Memory B cell (primary cell): ENCODE data around the gene ACSL6.

Experiments used
- ATAC-seq: fragments of 150-1000 bp; cut with Tn5 transposase; 2 replicates; pipeline ENCODE4 v1.10.0; 2021; ENCODE audit warnings: low read depth, mild to moderate bottlenecking, moderate library complexity
- DNase-seq, 2 donors: peaks; one replicate each; pipeline ENCODE4 v3.0.0; 2022; ENCODE audit warnings: low spot score in 2 of 2
- H3K27ac Mint-ChIP-seq: one replicate; pipeline ENCODE4 v1.8.0; 2022; ENCODE audit warnings: mild to moderate bottlenecking, moderate library complexity, mixed read lengths
- H3K27me3 Mint-ChIP-seq: one replicate; pipeline ENCODE4 v1.8.0; 2022; ENCODE audit warnings: mixed read lengths
- H3K36me3 Mint-ChIP-seq: one replicate; pipeline ENCODE4 v1.8.0; 2022; ENCODE audit warnings: mild to moderate bottlenecking, mixed read lengths
- H3K4me1 Mint-ChIP-seq: one replicate; pipeline ENCODE4 v1.8.0; 2022; ENCODE audit warnings: mixed read lengths
- H3K4me3 Mint-ChIP-seq: one replicate; pipeline ENCODE4 v1.8.0; 2022; ENCODE audit warnings: mild to moderate bottlenecking, moderate library complexity, mixed read lengths
- H3K9me3 Mint-ChIP-seq: one replicate; pipeline ENCODE4 v1.8.0; 2022; ENCODE audit warnings: mixed read lengths

The ACSL6 gene

DNA sequence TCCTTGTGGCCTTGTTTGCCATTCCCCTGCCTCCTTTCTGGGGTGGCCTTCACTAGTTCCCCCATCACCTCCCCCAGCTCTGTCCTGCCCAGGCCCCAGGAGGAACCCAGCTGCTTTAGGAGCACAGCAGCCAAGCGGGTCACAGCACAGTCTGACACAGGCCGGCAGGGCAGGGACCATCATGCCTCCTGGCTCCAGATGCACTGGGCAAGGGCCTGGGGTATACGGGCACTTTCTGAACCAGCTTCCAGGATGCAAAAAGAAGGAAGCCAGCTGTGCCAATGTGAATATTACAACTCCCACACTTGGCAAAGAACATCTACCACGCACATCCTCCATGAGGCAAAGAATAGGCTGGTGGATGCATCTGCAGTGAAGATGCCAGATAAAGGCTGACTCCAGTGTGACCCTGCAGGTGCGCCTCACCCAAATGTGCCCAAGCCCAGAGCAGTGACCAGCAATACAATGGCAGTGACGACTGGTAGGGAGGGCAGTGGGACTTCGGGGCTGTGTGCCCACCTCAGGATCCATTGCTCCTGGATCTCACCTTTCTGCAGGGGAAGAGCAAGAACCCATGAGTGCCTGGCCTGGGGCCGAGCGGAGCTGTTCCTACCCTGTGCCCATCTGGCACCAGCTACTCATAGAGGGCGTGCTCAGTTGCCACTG is 42.7 kb upstream of the ACSL6 start:
- Mint-ChIP-seq H3K9me3 (no peaks in the 10 kb centered on the region), H3K36me3 (no peaks in the 10 kb centered on the region), H3K4me1 (no peaks in the 10 kb centered on the region), H3K4me3 (no peak overlapping the region), H3K27me3 (peaks cover 7% of the 10 kb centered on the region), H3K27ac (no peak overlapping the region)
- peak in 1 of 2 donors; percentile 6 for DNase-seq
- no peak for ATAC-seq

DNA sequence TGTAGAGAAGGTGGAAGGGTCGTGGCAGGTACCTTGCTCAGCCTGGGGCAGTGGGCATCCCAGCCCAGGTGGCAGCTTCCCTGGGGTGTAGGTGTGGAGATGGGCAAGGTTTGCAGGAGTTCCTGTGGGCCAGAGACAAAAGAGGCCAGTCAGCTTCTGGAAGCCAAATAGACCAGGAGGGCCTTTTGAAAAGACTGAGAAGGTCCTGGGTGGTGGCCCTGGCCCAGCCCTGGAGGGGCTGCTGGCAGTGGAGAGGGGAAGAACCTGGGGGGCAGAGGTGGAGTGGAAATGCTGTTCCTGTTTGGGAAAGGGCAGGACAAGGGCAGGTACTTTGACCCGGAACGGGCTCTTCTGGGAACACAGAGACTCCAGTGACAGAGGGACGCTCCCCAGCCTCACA is 42.0 kb upstream of the ACSL6 start:
- ATAC-seq, result no peak

DNA sequence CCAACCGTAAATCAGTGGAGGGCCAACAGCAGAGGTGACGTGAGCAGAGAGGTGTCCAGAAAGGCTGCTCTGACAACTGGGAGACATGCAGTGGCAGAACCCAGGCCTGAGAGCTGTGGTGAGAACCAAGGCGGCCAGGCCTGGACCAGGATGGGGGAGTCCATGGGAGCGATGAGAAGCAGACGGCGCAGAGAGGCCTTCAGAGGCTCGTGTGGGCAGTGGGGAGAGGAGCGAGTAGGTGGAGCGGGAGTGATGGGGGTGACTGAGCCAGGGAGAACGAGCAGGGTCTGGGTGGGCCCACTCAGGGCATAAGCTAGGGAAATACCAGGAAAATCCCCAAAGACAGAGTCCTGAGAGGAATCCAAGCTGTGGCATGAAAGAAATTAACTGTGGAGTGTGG is 41.1 kb upstream of the ACSL6 start:
- no peak for DNase-seq

More for the DNA sequence above, 42.0 kb upstream of the ACSL6 start:
- H3K4me3 Mint-ChIP-seq, result no peak overlapping the region
- H3K27ac Mint-ChIP-seq, result no peak overlapping the region
- H3K4me1 Mint-ChIP-seq, result no peaks in the 10 kb centered on the region
- no peaks in the 10 kb centered on the region for H3K36me3 Mint-ChIP-seq
- peaks cover 7% of the 10 kb centered on the region for H3K27me3 Mint-ChIP-seq
- DNase-seq, result peak in 1 of 2 donors; percentile 8
- H3K9me3 Mint-ChIP-seq, result no peaks in the 10 kb centered on the region

GRCh38 chr5:132050661-132051552 is 39.4 kb upstream of the ACSL6 start:
- Mint-ChIP-seq H3K36me3 (no peaks in the 10 kb centered on the region), H3K4me3 (no peak overlapping the region), H3K27ac (no peak overlapping the region), H3K27me3 (peaks cover 5% of the 10 kb centered on the region), H3K4me1 (no peaks in the 10 kb centered on the region), H3K9me3 (no peaks in the 10 kb centered on the region)
- ATAC-seq (no peak), DNase-seq (peak in 1 of 2 donors; percentile 6)

More for the DNA sequence above, 41.1 kb upstream of the ACSL6 start:
- Mint-ChIP-seq H3K4me3 (no peak overlapping the region), H3K36me3 (no peaks in the 10 kb centered on the region), H3K4me1 (no peaks in the 10 kb centered on the region), H3K9me3 (no peaks in the 10 kb centered on the region), H3K27me3 (peaks cover 7% of the 10 kb centered on the region), H3K27ac (no peak overlapping the region)
- no peak for ATAC-seq

DNA sequence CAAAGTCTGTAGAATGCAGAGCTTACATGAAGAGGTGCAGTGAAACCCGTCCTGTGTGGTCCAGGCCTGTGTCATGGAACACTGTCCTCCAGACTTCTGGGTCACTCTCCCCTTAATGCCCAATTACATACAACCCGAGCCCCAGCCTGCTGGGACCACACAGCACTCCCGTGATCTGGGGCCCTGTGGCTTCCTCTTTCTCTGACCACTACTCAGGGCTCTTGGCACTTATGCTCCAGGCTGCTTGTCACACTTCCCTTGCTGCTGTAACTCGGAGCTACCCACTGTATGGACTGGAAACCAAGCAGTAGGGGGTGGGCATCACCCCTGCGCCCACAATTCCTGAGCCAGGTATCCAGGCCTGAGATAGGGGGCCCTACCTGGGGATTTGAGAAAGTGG is 38.7 kb upstream of the ACSL6 start:
- Mint-ChIP-seq H3K9me3 (no peaks in the 10 kb centered on the region), H3K4me1 (no peaks in the 10 kb centered on the region), H3K4me3 (no peak overlapping the region), H3K36me3 (no peaks in the 10 kb centered on the region), H3K27ac (no peak overlapping the region), H3K27me3 (peaks cover 5% of the 10 kb centered on the region)
- DNase-seq (peak in 1 of 2 donors; percentile 8), ATAC-seq (no peak)

- ATAC-seq (no peak), DNase-seq (peak in 1 of 2 donors; percentile 4)
- no peaks in the 10 kb centered on the region for H3K9me3 Mint-ChIP-seq
- H3K36me3 Mint-ChIP-seq, result no peaks in the 10 kb centered on the region
- no peaks in the 10 kb centered on the region for H3K4me1 Mint-ChIP-seq
- H3K4me3 Mint-ChIP-seq, result no peak overlapping the region
- H3K27ac Mint-ChIP-seq, result no peak overlapping the region
- peaks cover 5% of the 10 kb centered on the region for H3K27me3 Mint-ChIP-seq
These were observed 38.1 kb upstream of the ACSL6 start for GRCh38 chr5:132049559-132049958.

DNA sequence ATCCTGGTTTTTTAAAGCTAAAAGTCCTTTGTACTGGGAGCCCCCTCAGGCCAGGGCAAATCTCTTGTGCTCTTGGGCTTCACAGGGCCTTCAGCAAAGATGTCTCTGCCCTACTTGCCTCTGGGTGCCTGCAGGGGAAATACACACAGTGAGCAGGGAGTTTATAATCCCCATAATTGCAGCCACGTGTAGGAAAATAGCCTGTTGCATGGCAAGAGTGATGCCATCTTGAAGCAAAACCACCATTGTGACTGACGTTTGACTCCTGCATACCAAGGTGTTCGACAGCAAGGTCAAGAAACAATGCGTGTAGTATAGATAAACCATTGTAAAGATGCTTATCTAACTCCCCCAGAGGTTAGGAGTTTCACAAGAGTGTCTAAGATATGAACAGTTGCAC is 37.6 kb upstream of the ACSL6 start:
- Mint-ChIP-seq H3K27ac (no peak overlapping the region), H3K9me3 (no peaks in the 10 kb centered on the region), H3K4me3 (no peak overlapping the region), H3K27me3 (peaks cover 6% of the 10 kb centered on the region), H3K4me1 (no peaks in the 10 kb centered on the region), H3K36me3 (no peaks in the 10 kb centered on the region)
- DNase-seq, result no peak
- ATAC-seq, result no peak

- peak in 1 of 2 donors; percentile 8 for DNase-seq
- H3K27ac Mint-ChIP-seq, result no peak overlapping the region
- no peaks in the 10 kb centered on the region for H3K9me3 Mint-ChIP-seq
- H3K27me3 Mint-ChIP-seq, result peaks cover 9% of the 10 kb centered on the region
- no peak for ATAC-seq
- H3K4me1 Mint-ChIP-seq, result no peaks in the 10 kb centered on the region
- H3K4me3 Mint-ChIP-seq, result no peak overlapping the region
- peaks cover 3% of the 10 kb centered on the region for H3K36me3 Mint-ChIP-seq
These were observed 35.4 kb upstream of the ACSL6 start for GRCh38 chr5:132046880-132047299.

DNA sequence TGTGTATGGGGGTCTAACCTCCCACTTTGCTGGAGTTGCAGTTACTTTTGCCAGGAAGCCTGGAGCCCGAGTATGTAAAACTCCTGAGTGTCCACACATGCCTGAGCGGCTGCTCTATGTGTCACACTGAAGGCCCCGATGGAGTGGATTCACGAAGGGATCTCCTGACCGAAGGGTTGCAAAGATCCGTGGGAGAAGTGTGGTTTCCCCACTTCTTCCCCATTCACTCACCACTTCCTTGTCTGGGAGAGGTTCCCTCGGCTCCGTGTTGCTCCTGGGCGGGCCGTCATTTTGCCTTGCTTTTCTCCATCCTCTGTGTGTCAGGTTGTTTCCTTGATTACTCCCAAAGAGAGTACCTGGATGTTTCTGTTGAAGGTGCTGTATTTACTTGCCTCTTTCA is 32.7 kb upstream of the ACSL6 start:
- Mint-ChIP-seq H3K27me3 (peaks cover 13% of the 10 kb centered on the region), H3K4me1 (no peaks in the 10 kb centered on the region), H3K36me3 (peaks cover 3% of the 10 kb centered on the region), H3K4me3 (no peak overlapping the region), H3K9me3 (no peaks in the 10 kb centered on the region), H3K27ac (no peak overlapping the region)
- DNase-seq, result peak in 1 of 2 donors; percentile 6
- no peak for ATAC-seq

DNA sequence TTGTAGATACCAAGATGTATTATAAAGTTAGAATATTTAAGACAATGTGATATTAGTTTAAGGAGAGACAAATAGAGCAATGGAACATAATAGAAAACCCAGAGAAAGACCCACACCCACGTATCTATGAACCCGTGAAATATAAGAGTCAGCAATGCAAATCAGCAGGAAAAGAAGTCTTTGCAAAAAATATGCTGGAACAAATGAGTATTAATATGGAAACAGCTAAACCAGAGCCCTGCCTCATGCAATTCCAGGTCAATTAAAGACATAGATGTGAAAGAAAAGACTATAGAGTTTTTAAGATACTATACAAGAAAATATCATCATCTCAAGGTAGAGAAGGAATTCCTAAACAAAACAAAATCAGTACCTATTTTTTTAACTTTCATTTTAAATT is 25.9 kb upstream of the ACSL6 start:
- no peak overlapping the region for H3K4me3 Mint-ChIP-seq
- DNase-seq (no peak), ATAC-seq (no peak)
- no peaks in the 10 kb centered on the region for H3K4me1 Mint-ChIP-seq
- no peak overlapping the region for H3K27ac Mint-ChIP-seq
- H3K36me3 Mint-ChIP-seq, result peaks cover 9% of the 10 kb centered on the region
- H3K9me3 Mint-ChIP-seq, result peaks cover 11% of the 10 kb centered on the region
- peaks cover 9% of the 10 kb centered on the region for H3K27me3 Mint-ChIP-seq

DNA sequence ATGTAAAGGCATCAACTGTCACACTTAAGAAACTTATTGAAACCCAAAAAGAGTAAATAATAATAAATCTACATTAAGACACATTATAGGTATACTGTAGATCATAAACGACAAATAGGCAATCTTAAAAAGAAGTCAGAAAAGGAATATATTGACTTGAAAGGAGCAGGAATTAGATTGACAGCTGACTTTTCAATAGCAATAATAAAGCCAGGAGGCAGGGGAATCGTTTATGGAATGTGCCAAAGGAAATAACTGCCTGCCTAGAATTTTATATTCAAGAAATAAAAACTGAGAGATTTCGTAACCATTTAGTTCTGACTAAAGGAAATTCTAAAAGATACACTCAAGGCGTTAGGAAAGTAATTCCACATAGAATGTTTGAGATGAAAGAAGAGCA is 21.7 kb upstream of the ACSL6 start:
- peaks cover 11% of the 10 kb centered on the region for H3K36me3 Mint-ChIP-seq
- no peak overlapping the region for H3K4me3 Mint-ChIP-seq
- no peak for DNase-seq
- no peaks in the 10 kb centered on the region for H3K4me1 Mint-ChIP-seq
- peaks cover 14% of the 10 kb centered on the region for H3K27me3 Mint-ChIP-seq
- H3K27ac Mint-ChIP-seq, result no peak overlapping the region
- no peak for ATAC-seq
- peaks cover 11% of the 10 kb centered on the region for H3K9me3 Mint-ChIP-seq

- Mint-ChIP-seq H3K4me1 (no peaks in the 10 kb centered on the region), H3K27ac (no peak overlapping the region), H3K36me3 (peaks cover 11% of the 10 kb centered on the region), H3K4me3 (no peak overlapping the region), H3K9me3 (peaks cover 6% of the 10 kb centered on the region), H3K27me3 (peaks cover 17% of the 10 kb centered on the region)
- no peak for DNase-seq
- ATAC-seq, result no peak
These were observed 20.7 kb upstream of the ACSL6 start for GRCh38 chr5:132032196-132032595.

DNA sequence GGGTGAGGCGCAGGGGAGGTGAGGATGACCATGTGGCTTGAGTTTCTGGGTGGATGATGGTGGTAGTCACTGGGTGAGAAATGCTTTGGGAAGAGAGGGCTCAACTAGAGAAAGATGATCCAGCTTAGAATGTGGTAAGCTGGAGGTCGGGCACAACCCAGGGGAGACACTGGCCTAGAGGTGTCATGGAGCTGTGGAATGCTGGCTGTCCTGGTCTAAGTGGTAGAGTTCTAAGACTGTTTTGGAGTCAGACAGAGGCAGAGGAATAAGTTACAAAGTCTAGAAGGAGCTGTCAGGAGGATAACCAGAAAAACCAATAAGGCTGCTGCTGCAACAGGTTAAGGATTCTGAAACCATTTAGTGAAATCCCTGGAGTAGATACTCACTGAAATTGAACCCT is 19.2 kb upstream of the ACSL6 start:
- Mint-ChIP-seq H3K27me3 (peaks cover 18% of the 10 kb centered on the region), H3K4me1 (no peaks in the 10 kb centered on the region), H3K4me3 (no peak overlapping the region), H3K9me3 (peaks cover 6% of the 10 kb centered on the region), H3K36me3 (peaks cover 11% of the 10 kb centered on the region), H3K27ac (no peak overlapping the region)
- ATAC-seq, result no peak
- no peak for DNase-seq

DNA sequence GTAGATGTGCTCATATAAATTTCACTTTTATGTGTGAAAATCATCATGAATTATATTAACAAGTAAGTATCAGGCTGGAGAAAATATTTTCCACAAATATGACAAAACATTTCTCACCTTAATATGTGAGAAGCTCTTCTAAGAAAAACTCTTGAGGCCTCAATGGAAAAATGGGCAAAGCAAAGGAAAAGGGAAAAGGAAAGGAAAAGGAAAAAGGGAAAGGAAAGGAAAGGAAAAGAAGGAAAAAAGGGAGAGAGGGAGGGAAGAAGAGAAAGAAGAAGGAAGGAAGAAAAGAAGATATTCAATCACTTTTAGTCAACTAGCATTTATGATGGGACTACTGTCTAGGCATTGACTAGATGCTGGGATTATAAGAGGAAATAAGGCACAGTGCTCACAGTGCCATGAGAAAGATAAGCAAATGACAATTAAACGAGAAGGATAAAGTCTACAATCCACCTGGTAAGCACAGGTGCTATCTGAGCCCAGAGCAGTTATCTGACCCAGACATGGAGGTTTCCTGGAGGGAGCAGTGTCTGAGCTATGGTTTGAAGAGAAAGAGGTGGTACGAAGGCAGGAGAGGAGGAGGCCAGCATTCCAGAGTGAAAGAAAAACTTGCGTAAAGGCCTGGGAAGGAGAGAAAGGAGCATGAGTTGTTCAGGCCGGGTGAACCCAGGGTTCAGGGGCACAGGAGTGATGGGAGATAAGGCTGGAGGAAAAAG is 18.3 kb upstream of the ACSL6 start:
- Mint-ChIP-seq H3K36me3 (peaks cover 11% of the 10 kb centered on the region), H3K27me3 (peaks cover 18% of the 10 kb centered on the region), H3K9me3 (peaks cover 6% of the 10 kb centered on the region), H3K4me3 (no peak overlapping the region), H3K4me1 (no peaks in the 10 kb centered on the region), H3K27ac (no peak overlapping the region)
- DNase-seq (no peak), ATAC-seq (no peak)
